HG02588 (cell line): ENCODE measurements around the gene AIFM3.

ENCODE experiments used
- ATAC-seq: cut with Tn5 transposase; IDR thresholded peaks from one replicate; pipeline ENCODE4 v1.9.1; 2021; ENCODE audit warnings: mild to moderate bottlenecking, moderate library complexity; ENCODE audit not compliant: unreplicated experiment

The AIFM3 gene

GRCh38 chr22:20973634-20974286 lies 6.7 kb downstream of the AIFM3 start:
- no peak for ATAC-seq

GRCh38 chr22:20974336-20974955 lies 7.4 kb downstream of the AIFM3 start:
- ATAC-seq = no peak

DNA sequence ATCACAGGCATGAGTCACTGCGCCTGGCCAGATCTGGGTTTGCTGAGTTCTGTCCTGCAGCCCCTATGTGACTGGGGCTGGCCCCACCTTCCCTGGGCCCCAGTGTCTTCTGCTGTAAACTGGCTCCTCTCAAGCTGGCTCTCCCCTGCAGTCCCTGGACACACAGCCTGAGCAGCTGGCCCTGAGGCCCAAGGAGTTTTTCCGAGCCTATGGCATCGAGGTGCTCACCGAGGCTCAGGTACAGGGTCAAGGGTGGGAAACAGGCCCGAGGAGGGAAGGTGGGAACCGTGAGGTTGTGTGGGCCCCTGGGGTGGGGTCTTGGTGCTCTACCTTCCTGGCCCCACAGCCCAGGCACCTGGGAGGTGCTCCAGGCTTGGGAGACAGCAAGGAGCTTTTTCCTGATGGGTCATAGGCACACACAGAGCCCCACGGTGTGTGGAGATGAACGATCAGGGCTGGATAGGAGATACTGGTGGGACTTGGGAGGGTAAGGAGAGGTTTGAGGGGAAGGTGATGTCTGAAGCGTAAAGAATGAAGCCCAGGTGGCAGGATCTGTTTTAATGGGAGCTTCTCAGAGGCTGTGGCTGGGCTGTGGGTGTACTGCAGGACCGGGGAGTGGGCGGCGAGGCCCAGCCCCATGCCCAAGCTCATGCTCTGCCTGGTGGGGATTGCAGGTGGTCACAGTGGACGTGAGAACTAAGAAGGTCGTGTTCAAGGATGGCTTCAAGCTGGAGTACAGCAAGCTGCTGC lies 8.7 kb downstream of the AIFM3 start:
- no peak for ATAC-seq

GRCh38 chr22:20976291-20976877 lies 9.3 kb downstream of the AIFM3 start:
- no peak for ATAC-seq

DNA sequence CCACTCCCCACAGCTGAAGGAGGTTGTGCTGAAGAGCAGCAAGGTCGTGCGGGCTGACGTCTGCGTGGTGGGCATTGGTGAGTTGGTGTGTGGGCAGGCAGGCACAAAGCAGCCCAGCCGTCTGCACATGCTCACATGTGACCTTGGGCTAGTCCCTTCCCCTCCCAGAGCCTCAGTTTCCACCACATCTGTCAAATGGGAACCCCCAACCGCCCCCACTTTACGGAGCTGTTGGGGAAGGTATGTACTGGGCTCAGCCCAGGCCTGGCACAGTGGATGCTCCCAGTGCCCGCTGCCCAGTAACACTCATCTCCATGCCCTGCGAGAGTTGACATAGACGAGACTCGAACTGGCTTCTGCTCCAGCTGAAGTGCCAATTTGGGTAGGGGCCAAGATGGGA lies 10.0 kb downstream of the AIFM3 start:
- ATAC-seq = no peak

DNA sequence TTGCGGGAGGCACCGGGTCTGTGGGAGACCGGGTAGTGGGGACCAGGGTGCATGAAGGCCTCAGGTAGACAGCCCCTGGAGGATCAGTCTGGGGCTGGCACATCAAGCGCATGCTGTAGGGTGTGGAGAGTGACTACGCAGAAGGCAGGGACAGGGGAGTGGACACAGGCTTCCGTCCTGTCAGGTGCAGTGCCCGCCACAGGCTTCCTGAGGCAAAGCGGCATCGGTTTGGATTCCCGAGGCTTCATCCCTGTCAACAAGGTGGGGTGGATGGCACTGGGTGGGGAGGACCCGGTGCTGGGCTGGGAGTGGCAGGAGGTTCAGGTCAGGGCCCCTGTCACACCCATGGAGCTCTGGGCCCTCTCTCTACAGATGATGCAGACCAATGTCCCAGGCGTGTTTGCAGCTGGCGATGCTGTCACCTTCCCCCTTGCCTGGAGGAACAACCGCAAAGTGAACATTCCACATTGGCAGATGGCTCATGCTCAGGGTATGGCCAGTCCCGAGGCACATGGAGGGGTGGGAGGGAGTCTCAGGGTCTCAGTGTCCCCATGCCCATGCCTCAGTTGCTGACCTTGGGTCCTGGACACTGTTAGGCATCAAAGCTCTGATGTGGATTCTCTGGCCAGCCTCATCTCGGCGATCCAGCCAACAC lies 10.6 kb downstream of the AIFM3 start:
- no peak for ATAC-seq

DNA sequence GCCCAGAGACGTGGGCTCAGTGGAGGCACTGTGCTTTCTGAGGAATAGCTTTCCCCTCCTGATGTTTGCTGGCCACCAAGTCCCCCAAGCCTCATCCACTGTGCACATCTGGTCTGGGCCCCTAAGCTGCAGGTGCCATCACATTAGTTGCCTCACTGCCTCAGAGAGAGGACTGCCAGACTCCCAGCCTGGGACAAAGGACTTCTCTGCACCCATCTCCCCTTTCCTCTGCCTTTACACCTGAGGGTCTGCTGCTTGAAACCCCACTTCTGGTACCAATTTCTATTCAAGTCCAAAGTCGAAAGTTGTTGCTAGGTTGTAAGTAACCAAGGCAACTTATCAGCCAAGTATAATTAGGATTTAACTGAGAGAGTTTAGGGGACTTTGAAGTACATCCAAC lies 11.4 kb downstream of the AIFM3 start:
- ATAC-seq = no peak

DNA sequence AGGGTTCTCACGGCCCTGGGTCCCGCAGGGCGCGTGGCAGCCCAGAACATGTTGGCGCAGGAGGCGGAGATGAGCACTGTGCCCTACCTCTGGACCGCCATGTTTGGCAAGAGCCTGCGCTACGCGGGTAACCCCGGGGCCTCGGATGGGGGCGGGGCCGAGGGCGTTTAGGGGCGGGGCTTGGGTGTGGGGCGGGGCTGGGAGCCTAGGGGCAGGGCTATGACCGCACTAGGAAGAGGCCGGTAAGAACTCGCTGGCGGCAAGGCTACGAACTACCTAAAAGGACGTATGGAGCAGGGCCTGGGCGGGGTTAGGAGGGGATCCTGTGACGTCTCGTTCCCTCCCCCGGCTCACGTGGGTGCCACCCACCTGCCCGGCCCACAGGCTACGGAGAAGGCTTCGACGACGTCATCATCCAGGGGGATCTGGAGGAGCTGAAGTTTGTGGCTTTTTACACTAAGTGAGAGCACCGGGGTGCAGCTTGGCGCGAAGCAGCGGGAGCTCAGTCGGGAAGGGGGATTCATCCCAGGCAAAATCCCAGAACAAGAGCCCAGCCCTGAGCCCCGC lies 12.3 kb downstream of the AIFM3 start:
- no peak for ATAC-seq

DNA sequence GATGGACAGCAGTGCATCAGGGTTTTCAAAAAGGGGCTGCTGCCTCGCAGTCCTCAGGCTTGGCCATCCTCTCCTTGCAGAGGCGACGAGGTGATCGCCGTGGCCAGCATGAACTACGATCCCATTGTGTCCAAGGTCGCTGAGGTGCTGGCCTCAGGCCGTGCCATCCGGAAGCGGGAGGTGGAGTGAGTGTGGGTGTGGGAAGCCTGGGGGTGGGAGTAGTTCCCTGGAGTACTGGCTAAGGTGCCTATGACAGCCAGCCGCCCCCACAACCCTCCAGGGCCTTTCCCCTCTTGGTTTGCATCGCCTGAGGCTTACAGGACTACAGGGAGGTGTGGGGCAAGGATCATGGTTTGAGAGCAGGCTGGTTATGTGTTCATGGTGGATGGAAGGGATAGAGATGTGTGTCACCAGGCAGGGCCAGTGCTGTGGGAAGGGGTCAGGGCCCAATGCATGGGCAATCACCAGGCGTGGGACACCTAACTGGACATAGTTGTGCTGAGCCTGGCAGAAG lies 12.9 kb downstream of the AIFM3 start:
- ATAC-seq = no peak

GRCh38 chr22:20980523-20980922 lies 13.5 kb downstream of the AIFM3 start:
- ATAC-seq = no peak

DNA sequence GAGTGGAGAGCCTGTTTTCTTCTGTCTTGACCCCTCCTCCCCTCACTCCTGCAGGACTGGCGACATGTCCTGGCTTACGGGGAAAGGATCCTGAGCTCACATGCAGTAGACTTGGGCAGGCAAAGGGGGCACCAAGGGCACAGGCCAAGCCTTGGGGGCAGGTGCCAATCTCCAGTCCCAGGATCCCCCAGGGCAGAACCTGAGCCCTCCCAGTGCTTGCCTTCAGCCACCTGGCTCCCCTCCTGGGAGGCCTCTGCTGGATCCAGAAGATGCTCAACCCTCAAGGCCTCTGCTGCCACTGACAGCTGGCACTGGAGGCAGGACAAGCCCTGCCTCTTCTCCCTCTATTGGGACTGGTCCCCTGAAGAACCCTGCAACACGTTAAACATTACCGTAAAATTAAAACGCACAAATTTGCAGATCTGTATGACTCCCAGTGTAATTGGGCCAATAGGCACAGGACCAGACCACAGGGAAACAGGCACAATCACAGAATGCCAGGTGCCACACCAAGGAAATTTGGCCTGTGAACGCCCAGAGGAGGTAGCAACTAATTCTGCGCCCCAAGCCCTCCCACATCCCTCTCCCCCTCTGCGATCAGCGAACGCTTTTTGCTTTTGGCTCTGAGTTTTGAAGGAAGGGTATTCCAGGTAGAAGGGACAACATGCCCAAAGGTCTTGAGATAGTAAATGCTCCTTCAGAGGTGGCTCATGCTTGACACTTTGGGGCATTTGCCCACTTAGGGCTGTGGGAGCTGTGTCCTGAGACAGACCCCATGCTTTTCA lies 14.1 kb downstream of the AIFM3 start:
- no peak for ATAC-seq

- ATAC-seq = peak; percentile 76
Observed at GRCh38 chr22:20981787-20982562, 14.9 kb downstream of the AIFM3 start, which contains the start of gene LZTR1. Gene LZTR1 (plus strand): TSS chr22:20982297. CDS start chr22:20982372, 75 bp downstream.

DNA sequence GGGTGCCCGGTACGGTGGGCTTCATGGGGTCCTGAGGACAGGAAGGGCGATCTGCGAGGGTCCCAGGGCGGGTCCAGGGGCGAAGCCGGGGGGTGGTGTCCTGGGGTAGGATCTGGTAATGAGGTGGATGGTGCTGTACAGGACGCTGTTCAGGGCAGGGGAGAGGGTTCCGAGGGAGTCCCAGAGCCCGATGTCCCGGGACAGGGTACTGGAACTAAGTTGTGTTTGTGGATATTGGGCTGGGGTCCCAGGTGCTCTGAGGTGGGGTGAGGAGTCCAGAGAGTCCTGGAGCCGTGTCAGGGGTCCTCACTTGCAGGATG lies 15.5 kb downstream of the AIFM3 start:
- ATAC-seq = peak; percentile 10

DNA sequence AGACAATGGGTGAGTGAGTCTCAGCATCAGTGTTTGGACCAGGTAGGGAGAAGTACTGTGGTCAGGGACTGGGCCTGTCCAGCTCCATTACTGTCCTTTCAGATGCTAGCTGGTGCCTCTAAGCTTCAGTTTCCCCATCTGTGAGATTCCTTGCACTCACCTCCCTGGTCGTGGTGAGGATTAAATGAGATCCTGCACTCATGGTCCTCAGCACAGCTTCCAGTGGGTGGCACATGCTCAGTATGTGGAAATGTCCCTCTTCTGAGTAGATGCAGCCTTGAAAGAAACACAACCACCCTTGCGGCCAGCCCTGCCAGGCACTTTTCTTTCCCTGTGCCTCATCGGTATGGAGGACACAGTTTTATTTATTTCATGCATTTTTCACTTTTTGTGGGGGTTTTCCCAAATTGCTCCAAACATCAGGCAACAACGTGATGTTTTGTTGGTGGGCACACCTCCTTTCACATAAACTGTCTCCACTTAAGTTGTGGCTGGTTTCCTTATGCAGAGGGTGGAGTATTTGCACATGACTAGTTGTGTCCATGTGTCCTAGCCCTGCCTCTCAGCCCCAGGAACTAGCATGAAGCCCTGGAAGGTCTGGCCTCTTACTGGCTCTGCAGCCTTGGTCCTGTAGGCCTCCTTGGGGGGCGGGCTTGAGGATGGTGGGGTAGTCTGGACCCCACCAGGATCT lies 16.2 kb downstream of the AIFM3 start:
- no peak for ATAC-seq

DNA sequence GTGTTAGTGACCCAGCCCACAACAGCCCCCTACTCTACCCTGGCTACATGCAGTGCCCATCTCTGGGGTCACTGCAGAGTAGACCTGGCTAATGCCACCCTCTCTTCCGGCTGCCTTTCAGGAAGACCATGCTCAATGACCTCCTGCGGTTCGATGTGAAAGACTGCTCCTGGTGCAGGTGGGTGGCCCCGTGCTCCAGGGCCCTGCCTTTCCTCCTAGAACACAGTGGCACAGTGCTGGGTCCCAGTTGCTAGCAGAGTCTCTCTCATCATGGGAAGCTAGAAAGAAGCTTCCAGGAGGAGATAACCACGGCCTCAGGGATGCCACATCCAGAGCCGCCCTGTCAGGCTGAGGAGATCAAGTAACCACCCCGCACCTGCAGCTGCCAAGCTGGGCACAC lies 18.7 kb downstream of the AIFM3 start:
- no peak for ATAC-seq

GRCh38 chr22:20986365-20986764 lies 19.3 kb downstream of the AIFM3 start:
- ATAC-seq = no peak

GRCh38 chr22:20987375-20987774 lies 20.3 kb downstream of the AIFM3 start:
- no peak for ATAC-seq

- ATAC-seq = no peak
Observed at GRCh38 chr22:20988573-20989322, 21.7 kb downstream of the AIFM3 start.
